Activated naive CD8-positive, alpha-beta T cell treated with anti-CD3 and anti-CD28 coated beads, Interleukin-2, amount 10 ng/mL, durations not matched to agents 7 days and 5 days (primary cell): ENCODE measurements around the gene ZNRF3. TPM values are rescaled to one million over a fixed set of nuclear protein-coding genes. Genes with fewer than 3 reads are reported as not detected.

Experiments used
- ATAC-seq: fragments of 150-1000 bp; cut with Tn5 transposase; one replicate; pipeline ENCODE4 v1.10.0; 2021; ENCODE audit warnings: low read depth, moderate library complexity
- POLR2A ChIA-PET: fragments of 350-600 bp; sonication (Branson Sonifier 250); formaldehyde crosslinking; loops from one replicate; lab custom pipeline; 2021; ENCODE audit warnings: antibody characterized with exemption; lab: Charles Lee
- DNase-seq: peaks from one replicate; pipeline ENCODE4 v3.0.0; 2021
- H3K27ac Mint-ChIP-seq: one replicate; pipeline ENCODE4 v1.8.0; 2022; ENCODE audit warnings: mild to moderate bottlenecking, mixed read lengths
- H3K27me3 Mint-ChIP-seq: one replicate; pipeline ENCODE4 v1.8.0; 2022; ENCODE audit warnings: mild to moderate bottlenecking, moderate library complexity, mixed read lengths
- H3K36me3 Mint-ChIP-seq: one replicate; pipeline ENCODE4 v1.8.0; 2021; ENCODE audit warnings: mild to moderate bottlenecking, mixed read lengths
- H3K4me1 Mint-ChIP-seq: one replicate; pipeline ENCODE4 v1.8.0; 2021; ENCODE audit warnings: mixed read lengths
- H3K4me3 Mint-ChIP-seq: one replicate; pipeline ENCODE4 v1.8.0; 2022; ENCODE audit warnings: mild to moderate bottlenecking, moderate library complexity, mixed read lengths
- H3K9me3 Mint-ChIP-seq: one replicate; pipeline ENCODE4 v1.8.0; 2021; ENCODE audit warnings: mixed read lengths
- total RNA-seq, 2 experiments: library from RNA; stranded (reverse); gene quantifications; one replicate each; pipeline ENCODE4 v1.2.3, GENCODE V29; 2021

Gene ZNRF3
- total RNA-seq, 2 experiments from 2014 or later, result 1.0 to 1.1 TPM

- POLR2A ChIA-PET, result interaction anchor here (1.6 kb wide), 1 partner anchor 10 kb away, joined by 5 read pairs; no protein-coding TSS in a partner anchor
- H3K4me3 Mint-ChIP-seq, result no peak overlapping the region
Observed at GRCh38 chr22:29053048-29053702, 169.8 kb downstream of the ZNRF3 start.

GRCh38 chr22:29054251-29054767 lies 170.9 kb downstream of the ZNRF3 start:
- Mint-ChIP-seq H3K36me3 (no peaks in the 10 kb centered on the region), H3K9me3 (no peaks in the 10 kb centered on the region), H3K27me3 (peaks cover 13% of the 10 kb centered on the region), H3K4me3 (no peak overlapping the region), H3K4me1 (no peaks in the 10 kb centered on the region), H3K27ac (no peak overlapping the region)
- POLR2A ChIA-PET, result interaction anchor here (1.6 kb wide), 1 partner anchor 11 kb away, joined by 5 read pairs; no protein-coding TSS in a partner anchor
- no peak for ATAC-seq
- no peak for DNase-seq

More at GRCh38 chr22:29053048-29053702, 169.8 kb downstream of the ZNRF3 start:
- DNase-seq, result no peak
- Mint-ChIP-seq H3K27me3 (peaks cover 5% of the 10 kb centered on the region), H3K27ac (no peak overlapping the region), H3K4me1 (no peaks in the 10 kb centered on the region), H3K36me3 (no peaks in the 10 kb centered on the region), H3K9me3 (no peaks in the 10 kb centered on the region)
- no peak for ATAC-seq

GRCh38 chr22:29055192-29055830 lies 171.9 kb downstream of the ZNRF3 start:
- Mint-ChIP-seq H3K9me3 (no peaks in the 10 kb centered on the region), H3K4me1 (no peaks in the 10 kb centered on the region), H3K27me3 (peaks cover 15% of the 10 kb centered on the region), H3K4me3 (no peak overlapping the region), H3K36me3 (no peaks in the 10 kb centered on the region), H3K27ac (no peak overlapping the region)
- DNase-seq (no peak), ATAC-seq (no peak)
- POLR2A ChIA-PET, result no interaction called here

GRCh38 chr22:29056472-29056871 lies 173.1 kb downstream of the ZNRF3 start:
- H3K4me1 Mint-ChIP-seq, result no peaks in the 10 kb centered on the region
- ATAC-seq, result no peak
- H3K9me3 Mint-ChIP-seq, result no peaks in the 10 kb centered on the region
- POLR2A ChIA-PET, result no interaction called here
- peaks cover 24% of the 10 kb centered on the region for H3K27me3 Mint-ChIP-seq
- H3K36me3 Mint-ChIP-seq, result no peaks in the 10 kb centered on the region
- H3K4me3 Mint-ChIP-seq, result no peak overlapping the region
- no peak overlapping the region for H3K27ac Mint-ChIP-seq
- DNase-seq, result no peak

- H3K27me3 Mint-ChIP-seq, result peaks cover 36% of the 10 kb centered on the region
- no peak overlapping the region for H3K27ac Mint-ChIP-seq
Observed at GRCh38 chr22:29060251-29060869, 177.0 kb downstream of the ZNRF3 start.

GRCh38 chr22:29060931-29061330 lies 177.6 kb downstream of the ZNRF3 start:
- DNase-seq, result no peak
- peaks cover 36% of the 10 kb centered on the region for H3K27me3 Mint-ChIP-seq
- POLR2A ChIA-PET, result no interaction called here
- H3K4me3 Mint-ChIP-seq, result no peak overlapping the region
- no peaks in the 10 kb centered on the region for H3K36me3 Mint-ChIP-seq
- H3K27ac Mint-ChIP-seq, result no peak overlapping the region
- ATAC-seq, result no peak
- peaks cover 7% of the 10 kb centered on the region for H3K4me1 Mint-ChIP-seq
- H3K9me3 Mint-ChIP-seq, result no peaks in the 10 kb centered on the region

More at GRCh38 chr22:29060251-29060869, 177.0 kb downstream of the ZNRF3 start:
- POLR2A ChIA-PET, result no interaction called here
- Mint-ChIP-seq H3K4me1 (peaks cover 3% of the 10 kb centered on the region), H3K4me3 (no peak overlapping the region), H3K36me3 (no peaks in the 10 kb centered on the region), H3K9me3 (no peaks in the 10 kb centered on the region)
- no peak for DNase-seq
- ATAC-seq, result no peak

- ATAC-seq, result no peak
- POLR2A ChIA-PET, result no interaction called here
- no peak for DNase-seq
- no peaks in the 10 kb centered on the region for H3K36me3 Mint-ChIP-seq
- no peak within 1 kb of the TSS for H3K27ac Mint-ChIP-seq
- no peak within 1 kb of the TSS for H3K4me3 Mint-ChIP-seq
- H3K27me3 Mint-ChIP-seq, result peaks cover 40% of the 10 kb centered on the region
- no peaks in the 10 kb centered on the region for H3K9me3 Mint-ChIP-seq
- peaks cover 8% of the 10 kb centered on the region for H3K4me1 Mint-ChIP-seq
Observed at GRCh38 chr22:29061773-29062172, 178.4 kb downstream of the ZNRF3 start, which contains the start of gene C22orf31. Gene C22orf31, minus strand, starts transcription at chr22:29061831. Its CDS starts 39 bp downstream, at chr22:29061792.

GRCh38 chr22:29062286-29062821 lies 179.0 kb downstream of the ZNRF3 start:
- Mint-ChIP-seq H3K27me3 (peaks cover 42% of the 10 kb centered on the region), H3K4me3 (no peak overlapping the region), H3K4me1 (peaks cover 8% of the 10 kb centered on the region), H3K9me3 (no peaks in the 10 kb centered on the region), H3K36me3 (no peaks in the 10 kb centered on the region), H3K27ac (no peak overlapping the region)
- POLR2A ChIA-PET, result no interaction called here
- DNase-seq (no peak), ATAC-seq (no peak)

- peaks cover 47% of the 10 kb centered on the region for H3K27me3 Mint-ChIP-seq
- DNase-seq, result no peak
- peak; percentile 47 for ATAC-seq
- peaks cover 8% of the 10 kb centered on the region for H3K4me1 Mint-ChIP-seq
- H3K9me3 Mint-ChIP-seq, result no peaks in the 10 kb centered on the region
- no peak overlapping the region for H3K4me3 Mint-ChIP-seq
- POLR2A ChIA-PET, result no interaction called here
- H3K36me3 Mint-ChIP-seq, result no peaks in the 10 kb centered on the region
- no peak overlapping the region for H3K27ac Mint-ChIP-seq
Observed at GRCh38 chr22:29065468-29066190, 182.3 kb downstream of the ZNRF3 start.

- H3K27ac Mint-ChIP-seq, result no peak overlapping the region
- H3K4me1 Mint-ChIP-seq, result peaks cover 23% of the 10 kb centered on the region
- peaks cover 53% of the 10 kb centered on the region for H3K27me3 Mint-ChIP-seq
- DNase-seq, result no peak
- H3K36me3 Mint-ChIP-seq, result no peaks in the 10 kb centered on the region
- ATAC-seq, result no peak
- H3K9me3 Mint-ChIP-seq, result no peaks in the 10 kb centered on the region
- no peak overlapping the region for H3K4me3 Mint-ChIP-seq
- POLR2A ChIA-PET, result no interaction called here
Observed at GRCh38 chr22:29069463-29069862, 186.1 kb downstream of the ZNRF3 start.

- no peaks in the 10 kb centered on the region for H3K9me3 Mint-ChIP-seq
- peak overlapping the region; percentile 78 for H3K4me3 Mint-ChIP-seq
- H3K4me1 Mint-ChIP-seq, result peaks cover 19% of the 10 kb centered on the region
- no peak for ATAC-seq
- no peak for DNase-seq
- POLR2A ChIA-PET, result no interaction called here
- no peaks in the 10 kb centered on the region for H3K36me3 Mint-ChIP-seq
- H3K27ac Mint-ChIP-seq, result no peak overlapping the region
- peaks cover 63% of the 10 kb centered on the region for H3K27me3 Mint-ChIP-seq
Observed at GRCh38 chr22:29070490-29070889, 187.1 kb downstream of the ZNRF3 start.

GRCh38 chr22:29071261-29072045 lies 188.1 kb downstream of the ZNRF3 start:
- ATAC-seq (no peak), DNase-seq (peak; percentile 58)
- POLR2A ChIA-PET, result interaction anchor here (1.2 kb wide), 1 partner anchor 271 kb away, joined by 3 read pairs; the partner anchor contains the start of gene XBP1

More at GRCh38 chr22:29071261-29072045, 188.1 kb downstream of the ZNRF3 start:
- H3K36me3 Mint-ChIP-seq, result no peaks in the 10 kb centered on the region
- H3K27ac Mint-ChIP-seq, result no peak overlapping the region
- peak overlapping the region; percentile 78 for H3K4me3 Mint-ChIP-seq
- H3K9me3 Mint-ChIP-seq, result no peaks in the 10 kb centered on the region
- H3K4me1 Mint-ChIP-seq, result peaks cover 15% of the 10 kb centered on the region
- H3K27me3 Mint-ChIP-seq, result peaks cover 70% of the 10 kb centered on the region
